ENCODE results near the gene RTP3.
"Not testable (repeated sequence)": the region's sequence is repeated elsewhere in the genome, so short reads cannot be mapped to it uniquely, and the experiment has no call there.

Gene RTP3

GRCh38 chr3:46489381-46489780 is 8.4 kb upstream of the RTP3 start:
- no peak for TF ChIP-seq CTCF (conservative IDR thresholded peaks at IDR 0.05; ENCODE audit: low read depth, low read length)
- no peak for DNase-seq (ENCODE audit: low read depth)
- H3K4me3 ChIP-seq (ENCODE audit: low read depth, low read length) = no peak overlapping the region

GRCh38 chr3:46489875-46490274 is 7.9 kb upstream of the RTP3 start:
- TF ChIP-seq CTCF (conservative IDR thresholded peaks at IDR 0.05; ENCODE audit: low read depth, low read length) = no peak
- no peak overlapping the region for H3K4me3 ChIP-seq (ENCODE audit: low read depth, low read length)
- DNase-seq (ENCODE audit: low read depth) = peak; percentile 67

- peak; percentile 47 for DNase-seq (ENCODE audit: low read depth)
- H3K4me3 ChIP-seq (ENCODE audit: low read depth, low read length) = no peak overlapping the region
- no peak for TF ChIP-seq CTCF (conservative IDR thresholded peaks at IDR 0.05; ENCODE audit: low read depth, low read length)
Measured at GRCh38 chr3:46490338-46491084, 7.3 kb upstream of the RTP3 start.

- H3K4me3 ChIP-seq (ENCODE audit: low read depth, low read length) = no peak overlapping the region
- TF ChIP-seq CTCF (conservative IDR thresholded peaks at IDR 0.05; ENCODE audit: low read depth, low read length) = no peak
- no peak for DNase-seq (ENCODE audit: low read depth)
Measured at GRCh38 chr3:46491089-46492070, 6.4 kb upstream of the RTP3 start.

- no peak for DNase-seq (ENCODE audit: low read depth)
- H3K4me3 ChIP-seq (ENCODE audit: low read depth, low read length) = no peak overlapping the region
- no peak for TF ChIP-seq CTCF (conservative IDR thresholded peaks at IDR 0.05; ENCODE audit: low read depth, low read length)
Measured at GRCh38 chr3:46492890-46493547, 4.8 kb upstream of the RTP3 start.

GRCh38 chr3:46494491-46494890 is 3.3 kb upstream of the RTP3 start:
- not testable (repeated sequence) for DNase-seq (ENCODE audit: low read depth); H3K4me3 ChIP-seq (ENCODE audit: low read depth, low read length)

- peak; percentile 42 for DNase-seq (ENCODE audit: low read depth)
- TF ChIP-seq CTCF (conservative IDR thresholded peaks at IDR 0.05; ENCODE audit: low read depth, low read length) = no peak
Measured at GRCh38 chr3:46495901-46496456, 1.8 kb upstream of the RTP3 start.

More at GRCh38 chr3:46495901-46496456, 1.8 kb upstream of the RTP3 start:
- no peak overlapping the region for H3K4me3 ChIP-seq (ENCODE audit: low read depth, low read length)
